GM12874 (cell line): ENCODE results near the gene ZDHHC14.

Experiments used
- TF ChIP-seq, protein P1 (sequence below): IDR thresholded peaks from 2 replicates; pipeline ENCODE4 v1.5.1; 2011; ENCODE audit warnings: low read depth, mild to moderate bottlenecking, control low read depth, low read length, moderate library complexity; ENCODE audit not compliant: insufficient read depth

ZDHHC14 gene

DNA sequence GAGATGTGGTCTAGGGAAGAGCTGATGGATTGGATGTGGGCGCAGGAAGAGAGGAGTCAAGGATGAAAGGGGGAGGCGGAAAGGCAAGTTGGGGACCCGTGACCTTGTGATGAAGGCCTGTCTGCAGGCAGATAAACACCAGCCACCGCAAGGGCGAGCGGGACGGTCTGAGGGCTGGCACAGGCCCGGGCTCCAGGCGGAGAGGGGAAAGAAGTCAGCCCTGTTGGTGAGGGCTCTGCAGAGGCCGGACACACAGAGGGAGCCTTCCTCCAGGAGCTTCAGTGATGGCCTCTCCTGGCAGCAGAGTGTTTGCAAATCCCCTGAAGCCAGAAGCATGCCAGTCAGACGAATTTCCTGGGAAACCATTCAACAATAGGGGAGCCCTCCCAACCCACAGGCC is 112.2 kb downstream of the ZDHHC14 start:
- TF ChIP-seq, protein P1, sequence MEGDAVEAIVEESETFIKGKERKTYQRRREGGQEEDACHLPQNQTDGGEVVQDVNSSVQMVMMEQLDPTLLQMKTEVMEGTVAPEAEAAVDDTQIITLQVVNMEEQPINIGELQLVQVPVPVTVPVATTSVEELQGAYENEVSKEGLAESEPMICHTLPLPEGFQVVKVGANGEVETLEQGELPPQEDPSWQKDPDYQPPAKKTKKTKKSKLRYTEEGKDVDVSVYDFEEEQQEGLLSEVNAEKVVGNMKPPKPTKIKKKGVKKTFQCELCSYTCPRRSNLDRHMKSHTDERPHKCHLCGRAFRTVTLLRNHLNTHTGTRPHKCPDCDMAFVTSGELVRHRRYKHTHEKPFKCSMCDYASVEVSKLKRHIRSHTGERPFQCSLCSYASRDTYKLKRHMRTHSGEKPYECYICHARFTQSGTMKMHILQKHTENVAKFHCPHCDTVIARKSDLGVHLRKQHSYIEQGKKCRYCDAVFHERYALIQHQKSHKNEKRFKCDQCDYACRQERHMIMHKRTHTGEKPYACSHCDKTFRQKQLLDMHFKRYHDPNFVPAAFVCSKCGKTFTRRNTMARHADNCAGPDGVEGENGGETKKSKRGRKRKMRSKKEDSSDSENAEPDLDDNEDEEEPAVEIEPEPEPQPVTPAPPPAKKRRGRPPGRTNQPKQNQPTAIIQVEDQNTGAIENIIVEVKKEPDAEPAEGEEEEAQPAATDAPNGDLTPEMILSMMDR = no peak

DNA sequence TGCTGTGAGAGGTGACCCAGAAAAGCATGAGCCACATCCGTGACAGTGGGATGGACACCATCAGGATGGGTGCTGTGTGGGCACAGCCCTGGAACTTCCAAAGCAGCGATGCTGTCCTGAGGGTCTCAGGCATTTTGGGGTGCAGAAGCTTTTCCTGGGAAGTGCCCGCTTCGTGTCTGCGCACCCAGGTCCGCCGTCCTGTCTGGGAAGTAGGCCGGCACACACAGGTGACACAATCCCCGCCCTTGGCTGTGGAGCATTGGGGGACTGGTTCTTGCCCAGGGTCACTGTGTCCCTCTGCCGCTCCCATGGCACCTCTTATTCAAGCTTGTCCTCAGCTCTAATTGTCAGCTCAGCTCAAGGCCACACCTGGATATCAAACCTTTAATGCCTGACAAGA is 112.6 kb downstream of the ZDHHC14 start:
- TF ChIP-seq, protein P1 = no peak

DNA sequence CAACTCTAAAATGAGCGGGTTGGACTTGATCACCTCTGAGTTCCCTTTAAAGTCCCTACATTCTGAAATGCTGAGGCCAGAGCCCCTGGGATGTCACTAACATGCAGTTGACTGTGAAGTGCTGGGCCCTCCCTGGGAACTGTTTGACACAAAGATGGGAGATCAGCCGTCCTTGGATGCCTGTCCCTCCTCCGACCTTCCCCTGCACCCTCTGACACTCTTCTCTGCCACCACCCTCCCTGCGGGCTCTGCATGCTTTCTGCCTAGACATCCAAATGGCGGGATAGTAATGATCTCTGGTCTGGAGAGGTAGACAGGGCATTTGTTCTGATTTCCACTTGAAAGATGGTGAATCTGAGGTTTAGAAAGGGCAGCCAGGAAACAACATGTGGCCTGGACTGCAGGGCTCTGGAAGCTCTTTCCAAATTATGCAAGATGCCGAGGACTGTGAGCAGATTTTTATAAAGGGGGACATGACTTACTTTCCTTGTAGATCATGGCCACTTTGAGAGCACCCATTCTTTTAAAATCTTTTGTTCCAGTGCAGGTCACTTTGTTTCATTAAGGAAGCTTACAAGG is 113.2 kb downstream of the ZDHHC14 start:
- TF ChIP-seq, protein P1 = no peak

DNA sequence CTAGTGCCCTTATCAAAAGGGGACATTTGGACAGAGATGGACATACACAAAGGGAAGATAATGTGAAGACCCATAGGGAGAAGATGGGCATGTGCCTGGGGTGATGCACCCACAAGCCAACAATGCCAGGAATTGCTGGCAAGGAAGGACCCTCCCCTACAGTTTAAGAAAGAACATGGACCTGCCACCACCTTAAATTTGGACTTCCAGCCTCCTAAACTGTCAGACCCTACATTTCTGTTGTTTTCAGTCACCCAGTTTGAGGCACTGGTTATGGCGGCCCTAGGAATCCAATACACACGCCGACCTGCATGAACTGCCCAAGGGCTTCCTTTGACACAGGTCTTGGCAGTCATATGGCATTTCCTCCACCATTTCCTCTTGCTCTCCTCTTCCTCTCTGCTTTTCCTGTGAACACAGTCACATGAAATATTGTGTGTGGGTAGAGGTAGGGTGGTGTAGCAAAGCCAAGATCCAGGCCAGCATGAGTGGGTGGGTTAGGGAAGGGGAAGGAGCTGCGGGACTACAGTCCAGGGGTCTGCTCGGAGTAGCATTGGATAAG is 115.6 kb downstream of the ZDHHC14 start:
- TF ChIP-seq, protein P1 = no peak

DNA sequence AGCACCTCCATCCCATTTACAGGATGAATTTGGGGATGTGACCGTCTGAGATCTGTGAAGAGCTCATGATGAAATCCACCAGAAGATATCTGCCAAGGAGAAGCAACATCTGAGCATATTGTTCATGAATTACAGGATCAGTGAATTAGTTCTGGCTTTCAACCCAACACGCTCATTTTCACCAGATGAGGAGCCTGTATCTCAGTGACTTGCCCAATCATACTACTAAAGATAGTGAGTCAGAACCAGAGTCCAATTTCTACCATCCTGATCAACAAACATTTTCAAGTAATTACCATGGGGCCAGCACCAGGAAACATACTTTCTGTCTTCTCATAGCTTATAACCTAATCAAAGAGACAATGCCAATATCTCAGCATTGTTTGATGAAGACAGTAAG is 116.6 kb downstream of the ZDHHC14 start:
- TF ChIP-seq, protein P1 = no peak

DNA sequence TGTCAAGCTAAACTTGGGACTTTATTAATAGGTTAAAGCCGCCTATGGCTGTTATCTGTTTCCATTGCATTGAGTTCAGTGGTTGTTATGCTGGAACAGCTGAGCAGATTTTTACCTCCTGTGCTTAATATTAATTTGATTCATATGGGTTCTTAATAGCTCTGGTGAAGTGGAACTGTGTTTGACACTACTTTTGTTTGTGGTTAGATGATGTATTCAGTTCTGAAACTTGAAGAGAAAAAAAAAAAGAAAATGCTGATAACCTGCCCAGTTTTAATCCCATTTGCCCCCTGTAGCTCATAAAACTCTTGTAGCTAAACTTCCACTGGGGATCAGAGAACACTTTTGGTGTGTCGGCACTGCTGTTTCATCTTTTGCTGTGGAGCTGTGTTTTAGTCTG is 117.8 kb downstream of the ZDHHC14 start:
- TF ChIP-seq, protein P1 = no peak

DNA sequence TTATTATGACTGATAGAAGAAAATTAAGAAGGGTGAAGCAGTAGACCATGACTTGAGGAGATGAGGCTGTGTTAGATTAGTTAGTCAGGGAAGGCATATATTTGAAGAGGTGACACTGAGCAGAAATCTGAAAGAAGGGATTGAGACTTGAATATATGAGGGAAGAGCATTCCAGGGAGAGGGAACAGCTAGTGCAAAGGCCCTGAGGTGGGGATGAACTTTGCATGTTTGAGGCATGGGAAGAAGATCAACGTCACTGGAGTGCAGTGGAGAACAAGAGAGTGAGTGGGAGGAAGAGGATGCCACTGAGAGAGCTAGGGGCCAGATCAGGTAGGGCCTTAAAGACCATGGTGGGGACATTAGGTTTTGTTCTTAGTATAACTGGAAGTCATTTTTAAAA is 119.0 kb downstream of the ZDHHC14 start:
- TF ChIP-seq, protein P1 = no peak
